ENCODE data around the gene TXNDC11. TPM values are rescaled to one million over a fixed set of nuclear protein-coding genes. Genes with fewer than 3 reads are reported as not detected.
A peak's percentile ranks its signal among the peaks of the same experiment; 100 is the strongest.

Gene TXNDC11
- total RNA-seq, 1 experiment from 2014 or later: 11.1 TPM

DNA sequence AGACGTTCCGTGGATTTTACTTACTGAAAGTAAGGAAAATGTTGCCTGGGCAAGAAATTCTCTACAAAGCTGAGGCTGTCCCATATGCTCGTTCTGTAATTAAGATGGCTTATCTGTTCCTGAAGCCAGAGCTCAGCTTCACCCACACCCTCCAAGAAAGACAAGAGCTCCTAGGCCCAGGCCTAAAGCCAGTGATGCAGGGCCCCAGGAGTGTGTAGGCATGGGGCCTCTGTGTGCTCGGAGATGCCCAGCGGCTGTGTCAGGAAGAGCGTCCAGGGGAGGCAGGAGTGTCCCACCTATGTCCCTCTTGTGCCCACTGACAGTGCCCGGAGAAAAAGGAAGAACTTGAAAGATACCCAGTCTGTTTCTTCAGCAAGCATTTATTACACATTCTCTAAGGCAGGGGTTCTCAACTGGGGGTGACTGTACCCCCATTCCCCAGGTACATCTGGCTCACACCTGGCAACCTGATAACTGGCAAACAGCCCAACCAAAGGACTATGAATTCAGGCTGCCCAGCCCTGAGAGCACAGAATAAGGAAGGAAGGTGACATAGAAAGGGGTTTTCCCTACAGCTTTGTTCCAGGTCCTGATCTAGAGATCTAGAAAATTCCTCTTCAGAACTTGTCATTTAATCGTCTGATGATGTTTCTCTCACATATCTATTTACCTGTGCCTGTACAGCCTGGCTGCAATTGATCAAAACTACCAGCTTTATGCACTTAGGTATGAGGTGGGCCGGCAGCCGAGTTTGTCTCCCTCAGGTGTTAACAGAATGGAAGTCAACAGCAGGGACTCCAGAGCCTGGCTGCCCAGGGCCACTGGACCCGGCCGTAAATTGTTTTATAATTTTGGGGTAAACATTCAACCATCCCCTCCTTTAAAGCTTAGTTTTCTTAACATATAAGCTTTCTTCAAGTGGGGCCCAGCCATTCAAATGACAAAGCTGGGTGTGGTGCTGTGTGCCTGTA lies 62.4 kb downstream of the TXNDC11 start:
- no peak for TF ChIP-seq FOXJ3 (CRISPR knock-in tag; IDR thresholded peaks at IDR 0.05; ENCODE audit: borderline replicate concordance)
- TF ChIP-seq NR2C2 (CRISPR knock-in tag; IDR thresholded peaks at IDR 0.05): no peak
- ATAC-seq (no peak), DNase-seq (ENCODE audit: low spot score) (no peak)
- H3K4me1 Mint-ChIP-seq: peaks cover 34% of the 10 kb centered on the region
- peak overlapping the region; percentile 61 for H3K27ac Mint-ChIP-seq
- H3K4me3 Mint-ChIP-seq: no peak overlapping the region
- ChIA-PET POLR2A (interaction anchor here (1.6 kb wide), 1 partner anchor 18 kb away, joined by 3 read pairs; no protein-coding TSS in a partner anchor), CTCF (interaction anchor here (1.0 to 2.6 kb wide), 4 partner anchors 18 to 284 kb away, joined by 3 to 13 read pairs (median 4); no protein-coding TSS in a partner anchor)
- peaks cover 42% of the 10 kb centered on the region for H3K36me3 Mint-ChIP-seq
- no peaks in the 10 kb centered on the region for H3K27me3 Mint-ChIP-seq (ENCODE audit: low read depth)
- no peaks in the 10 kb centered on the region for H3K9me3 Mint-ChIP-seq

- H3K4me3 Mint-ChIP-seq: no peak overlapping the region
- H3K9me3 Mint-ChIP-seq: no peaks in the 10 kb centered on the region
- H3K36me3 Mint-ChIP-seq: peaks cover 40% of the 10 kb centered on the region
- TF ChIP-seq NFATC4 (CRISPR knock-in tag; IDR thresholded peaks at IDR 0.05) (no peak), OVOL2 (CRISPR knock-in tag; IDR thresholded peaks at IDR 0.05; ENCODE audit: borderline replicate concordance) (no peak), HMGA2 (CRISPR knock-in tag; IDR thresholded peaks at IDR 0.05) (no peak), JUN (CRISPR knock-in tag; IDR thresholded peaks at IDR 0.05) (no peak)
- DNase-seq (ENCODE audit: low spot score) (no peak), ATAC-seq (no peak)
- ChIA-PET POLR2A (interaction anchor here (1.6 kb wide), 1 partner anchor 19 kb away, joined by 3 read pairs; no protein-coding TSS in a partner anchor), CTCF (interaction anchor here (1.0 to 2.6 kb wide), 3 partner anchors 19 to 283 kb away, joined by 3 to 13 read pairs (median 5); no protein-coding TSS in a partner anchor)
- H3K4me1 Mint-ChIP-seq: peaks cover 38% of the 10 kb centered on the region
- H3K27me3 Mint-ChIP-seq (ENCODE audit: low read depth): no peaks in the 10 kb centered on the region
- H3K27ac Mint-ChIP-seq: peak overlapping the region; percentile 61; the same call in 1 of the 2 replicates
These were observed 63.4 kb downstream of the TXNDC11 start for GRCh38 chr16:11679250-11679649.

- peaks cover 38% of the 10 kb centered on the region for H3K36me3 Mint-ChIP-seq
- H3K9me3 Mint-ChIP-seq: no peaks in the 10 kb centered on the region
- H3K4me3 Mint-ChIP-seq: no peak overlapping the region
- CTCF ChIA-PET: interaction anchor here (0.7 to 1.5 kb wide), 4 partner anchors 11 to 146 kb away, joined by 3 to 5 read pairs (median 4); no protein-coding TSS in a partner anchor
- peak overlapping the region; percentile 91 for H3K27ac Mint-ChIP-seq
- H3K4me1 Mint-ChIP-seq: peaks cover 38% of the 10 kb centered on the region
- POLR2A ChIA-PET: no interaction called here
- no peaks in the 10 kb centered on the region for H3K27me3 Mint-ChIP-seq (ENCODE audit: low read depth)
- ATAC-seq: no peak
- TF ChIP-seq TEAD4 (CRISPR knock-in tag; IDR thresholded peaks at IDR 0.05) (no peak), RELA (CRISPR knock-in tag; IDR thresholded peaks at IDR 0.05; ENCODE audit: borderline replicate concordance) (no peak), SMAD4 (CRISPR knock-in tag; IDR thresholded peaks at IDR 0.05) (no peak), ELF4 (CRISPR knock-in tag; IDR thresholded peaks at IDR 0.05; ENCODE audit: low read depth) (no peak)
- TF ChIP-seq, protein P1, sequence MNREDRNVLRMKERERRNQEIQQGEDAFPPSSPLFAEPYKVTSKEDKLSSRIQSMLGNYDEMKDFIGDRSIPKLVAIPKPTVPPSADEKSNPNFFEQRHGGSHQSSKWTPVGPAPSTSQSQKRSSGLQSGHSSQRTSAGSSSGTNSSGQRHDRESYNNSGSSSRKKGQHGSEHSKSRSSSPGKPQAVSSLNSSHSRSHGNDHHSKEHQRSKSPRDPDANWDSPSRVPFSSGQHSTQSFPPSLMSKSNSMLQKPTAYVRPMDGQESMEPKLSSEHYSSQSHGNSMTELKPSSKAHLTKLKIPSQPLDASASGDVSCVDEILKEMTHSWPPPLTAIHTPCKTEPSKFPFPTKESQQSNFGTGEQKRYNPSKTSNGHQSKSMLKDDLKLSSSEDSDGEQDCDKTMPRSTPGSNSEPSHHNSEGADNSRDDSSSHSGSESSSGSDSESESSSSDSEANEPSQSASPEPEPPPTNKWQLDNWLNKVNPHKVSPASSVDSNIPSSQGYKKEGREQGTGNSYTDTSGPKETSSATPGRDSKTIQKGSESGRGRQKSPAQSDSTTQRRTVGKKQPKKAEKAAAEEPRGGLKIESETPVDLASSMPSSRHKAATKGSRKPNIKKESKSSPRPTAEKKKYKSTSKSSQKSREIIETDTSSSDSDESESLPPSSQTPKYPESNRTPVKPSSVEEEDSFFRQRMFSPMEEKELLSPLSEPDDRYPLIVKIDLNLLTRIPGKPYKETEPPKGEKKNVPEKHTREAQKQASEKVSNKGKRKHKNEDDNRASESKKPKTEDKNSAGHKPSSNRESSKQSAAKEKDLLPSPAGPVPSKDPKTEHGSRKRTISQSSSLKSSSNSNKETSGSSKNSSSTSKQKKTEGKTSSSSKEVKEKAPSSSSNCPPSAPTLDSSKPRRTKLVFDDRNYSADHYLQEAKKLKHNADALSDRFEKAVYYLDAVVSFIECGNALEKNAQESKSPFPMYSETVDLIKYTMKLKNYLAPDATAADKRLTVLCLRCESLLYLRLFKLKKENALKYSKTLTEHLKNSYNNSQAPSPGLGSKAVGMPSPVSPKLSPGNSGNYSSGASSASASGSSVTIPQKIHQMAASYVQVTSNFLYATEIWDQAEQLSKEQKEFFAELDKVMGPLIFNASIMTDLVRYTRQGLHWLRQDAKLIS (CRISPR knock-in tag; IDR thresholded peaks at IDR 0.05; ENCODE audit: borderline replicate concordance): no peak
- no peak for DNase-seq (ENCODE audit: low spot score)
These were observed 64.4 kb downstream of the TXNDC11 start for GRCh38 chr16:11677959-11678881.

- Mint-ChIP-seq H3K27ac (peak overlapping the region; percentile 91), H3K9me3 (no peaks in the 10 kb centered on the region), H3K4me1 (peaks cover 38% of the 10 kb centered on the region), H3K27me3 (ENCODE audit: low read depth) (no peaks in the 10 kb centered on the region), H3K36me3 (peaks cover 38% of the 10 kb centered on the region), H3K4me3 (no peak overlapping the region)
- no peak for TF ChIP-seq NFYB (CRISPR knock-in tag; conservative IDR thresholded peaks at IDR 0.05; ENCODE audit: low read depth)
- DNase-seq (ENCODE audit: low spot score) (no peak), ATAC-seq (no peak)
- CTCF ChIA-PET: interaction anchor here (0.7 to 1.5 kb wide), 3 partner anchors 10 to 146 kb away, joined by 3 to 4 read pairs (median 3); no protein-coding TSS in a partner anchor
- POLR2A ChIA-PET: no interaction called here
These were observed 65.2 kb downstream of the TXNDC11 start for GRCh38 chr16:11677451-11677951.
